Cortex of kidney (tissue), 1 donor: ENCODE results near the gene KAZN.
"Not testable (repeated sequence)": the region's sequence is repeated elsewhere in the genome, so short reads cannot be mapped to it uniquely, and the experiment has no call there.

ENCODE experiments used
- DNase-seq: peaks from one replicate; lab custom pipeline; 2025; lab: John Stamatoyannopoulos, UW

Gene KAZN

GRCh38 chr1:14957375-14958098 is 359.1 kb downstream of the KAZN start:
- no peak for DNase-seq

DNA sequence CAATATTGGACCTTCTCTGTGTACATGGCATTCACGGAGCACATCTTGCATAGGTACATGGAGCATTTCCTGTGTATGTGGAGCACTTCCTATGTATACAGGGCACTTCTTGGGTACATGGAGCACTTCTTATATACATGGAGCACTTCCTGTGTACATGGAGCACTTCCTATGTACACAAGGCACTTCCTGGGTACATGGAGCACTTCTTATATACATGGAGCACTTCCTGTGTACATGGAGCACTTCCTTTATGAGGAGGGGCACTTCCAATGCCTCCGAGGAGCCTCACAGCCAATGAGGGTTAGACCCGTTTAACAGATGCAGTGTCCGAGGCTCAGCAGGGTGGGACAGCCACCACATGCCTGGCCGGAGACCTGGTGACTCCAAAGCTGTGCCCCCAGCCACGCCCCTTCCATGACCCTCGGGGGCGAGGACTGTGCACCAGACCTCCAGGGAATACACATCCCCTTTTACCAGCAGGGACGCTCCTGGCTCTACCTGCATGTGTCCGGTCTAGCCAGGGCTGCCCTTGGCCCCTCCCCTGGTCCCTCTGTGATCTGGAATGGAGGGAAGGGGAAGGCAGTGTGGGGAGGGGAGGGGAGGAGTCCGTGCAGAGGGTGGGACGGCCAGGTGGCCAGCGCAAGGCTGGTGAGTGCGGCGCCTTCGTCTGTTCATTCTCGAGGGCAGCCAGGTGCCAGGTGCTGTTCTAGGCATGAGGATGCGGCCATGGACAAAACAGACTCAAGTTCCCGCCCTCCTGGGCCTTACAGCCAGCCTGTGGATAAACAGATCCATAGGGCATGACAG is 360.0 kb downstream of the KAZN start:
- no peak for DNase-seq

DNA sequence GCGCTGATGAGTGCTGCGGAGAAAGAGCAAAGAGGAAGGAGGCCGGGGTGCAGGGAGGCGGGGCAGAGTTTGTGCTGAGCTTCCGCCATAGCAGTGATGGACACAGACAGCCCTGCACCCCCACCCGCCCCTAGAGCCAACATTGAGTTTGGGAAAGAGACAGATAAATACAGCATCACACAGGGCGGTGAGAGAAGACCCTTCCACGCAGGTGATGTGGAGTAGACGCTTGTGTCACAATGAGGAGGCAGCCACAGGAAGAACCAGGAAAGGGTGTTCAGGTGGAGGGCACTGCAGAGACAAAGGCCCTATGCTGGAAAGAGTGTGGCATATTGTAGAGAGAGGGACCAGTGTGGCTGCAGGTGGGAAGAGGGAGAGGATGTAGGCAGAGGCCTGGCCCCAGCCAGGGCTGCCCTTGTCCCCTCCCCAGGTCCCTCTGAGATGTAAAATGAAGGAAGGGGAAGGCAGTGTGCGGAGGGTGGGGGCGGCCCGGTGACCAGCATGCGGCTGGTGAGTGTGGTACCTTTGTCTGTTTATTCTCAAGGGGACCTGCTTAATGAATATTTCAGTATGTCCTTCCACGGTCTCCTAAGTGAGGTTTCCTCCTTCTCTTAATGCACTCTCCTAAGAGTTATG is 360.7 kb downstream of the KAZN start:
- DNase-seq = no peak

DNA sequence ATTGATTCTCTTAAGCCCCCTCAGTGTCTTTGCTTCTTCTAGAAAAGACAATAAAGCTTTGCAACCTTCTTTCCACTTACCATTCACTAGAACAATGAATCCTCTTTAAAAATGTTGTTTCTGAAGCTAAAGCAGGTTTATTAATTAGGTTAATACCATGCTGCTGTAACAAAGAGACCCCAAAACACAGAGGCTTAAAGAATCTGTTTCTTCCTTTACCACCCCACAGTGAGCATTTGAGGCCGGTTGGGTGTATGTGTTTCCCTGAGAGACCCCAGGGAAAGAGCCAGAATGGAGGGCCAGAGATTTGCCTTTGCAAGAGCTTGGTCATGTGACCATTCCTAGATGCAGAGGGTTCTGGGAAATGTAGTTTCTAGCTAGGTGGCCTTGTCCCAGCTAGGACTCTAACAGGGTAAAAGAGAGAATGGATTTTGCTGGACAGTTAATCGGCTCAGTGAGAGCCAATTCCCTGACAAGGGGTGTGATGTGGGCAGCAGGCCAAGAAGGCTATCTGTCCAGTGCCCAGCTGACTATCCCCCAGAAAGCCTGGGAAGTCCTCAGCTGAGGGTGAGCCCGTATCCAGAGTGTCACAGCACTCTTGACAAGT is 363.3 kb downstream of the KAZN start:
- no peak for DNase-seq

DNA sequence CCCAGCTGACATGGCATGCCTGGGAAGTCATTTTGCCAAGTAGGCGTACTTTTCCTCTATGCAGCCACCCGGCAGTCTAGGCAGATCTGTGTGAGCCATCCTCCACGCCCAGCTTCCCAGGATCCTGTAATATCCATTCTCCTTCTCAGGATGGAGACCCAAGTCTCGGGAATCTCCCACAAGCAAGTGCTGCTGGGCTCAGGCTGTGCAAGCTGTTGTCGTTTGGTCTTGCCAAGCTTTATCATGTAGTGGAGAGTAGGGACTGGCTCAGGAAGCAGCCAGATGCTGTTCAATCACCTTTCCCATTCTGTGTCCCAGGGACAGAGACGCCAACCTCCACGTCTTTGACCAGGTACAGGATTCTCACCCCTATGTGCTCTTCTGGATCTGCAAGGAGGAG is 363.9 kb downstream of the KAZN start:
- DNase-seq = no peak

GRCh38 chr1:14963791-14964710 is 365.6 kb downstream of the KAZN start:
- DNase-seq = not testable (repeated sequence)

DNA sequence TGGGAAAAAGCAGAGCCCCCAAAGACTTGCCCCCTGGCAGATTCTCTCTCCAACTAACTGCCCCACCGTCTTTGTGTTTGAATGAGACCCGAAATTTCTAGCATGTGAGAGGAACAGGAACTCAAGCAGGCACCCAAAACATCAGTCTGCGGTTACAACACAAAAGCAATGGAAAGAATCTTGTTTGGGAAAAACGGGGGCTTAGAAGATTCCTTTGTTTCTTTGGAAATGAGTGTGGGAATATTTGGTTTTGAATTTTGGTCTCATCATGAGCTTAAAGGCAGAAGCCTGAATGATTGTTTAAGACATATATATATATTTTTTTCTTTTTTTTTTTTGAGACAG is 366.2 kb downstream of the KAZN start:
- no peak for DNase-seq

GRCh38 chr1:14968251-14968851 is 369.9 kb downstream of the KAZN start:
- DNase-seq = no peak

DNA sequence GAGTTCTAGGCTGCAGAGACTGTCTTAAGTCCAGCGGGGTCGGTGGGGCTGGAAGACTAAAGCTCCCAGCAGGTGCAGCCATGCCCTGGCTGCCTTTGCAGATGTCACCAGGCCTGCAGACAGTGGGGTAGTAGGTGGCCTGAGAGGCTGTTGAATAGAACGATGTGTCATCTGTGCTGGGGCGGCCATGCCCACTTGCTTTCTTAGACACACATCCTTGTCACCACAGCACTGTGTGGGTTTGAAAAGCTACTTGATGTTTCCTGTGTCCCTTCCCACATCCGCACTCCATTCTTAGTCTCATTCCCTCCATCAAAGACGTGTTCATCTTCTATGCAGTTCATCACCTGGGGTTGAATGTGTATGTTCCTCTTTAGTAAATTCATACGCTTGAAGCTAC is 370.5 kb downstream of the KAZN start:
- DNase-seq = no peak

DNA sequence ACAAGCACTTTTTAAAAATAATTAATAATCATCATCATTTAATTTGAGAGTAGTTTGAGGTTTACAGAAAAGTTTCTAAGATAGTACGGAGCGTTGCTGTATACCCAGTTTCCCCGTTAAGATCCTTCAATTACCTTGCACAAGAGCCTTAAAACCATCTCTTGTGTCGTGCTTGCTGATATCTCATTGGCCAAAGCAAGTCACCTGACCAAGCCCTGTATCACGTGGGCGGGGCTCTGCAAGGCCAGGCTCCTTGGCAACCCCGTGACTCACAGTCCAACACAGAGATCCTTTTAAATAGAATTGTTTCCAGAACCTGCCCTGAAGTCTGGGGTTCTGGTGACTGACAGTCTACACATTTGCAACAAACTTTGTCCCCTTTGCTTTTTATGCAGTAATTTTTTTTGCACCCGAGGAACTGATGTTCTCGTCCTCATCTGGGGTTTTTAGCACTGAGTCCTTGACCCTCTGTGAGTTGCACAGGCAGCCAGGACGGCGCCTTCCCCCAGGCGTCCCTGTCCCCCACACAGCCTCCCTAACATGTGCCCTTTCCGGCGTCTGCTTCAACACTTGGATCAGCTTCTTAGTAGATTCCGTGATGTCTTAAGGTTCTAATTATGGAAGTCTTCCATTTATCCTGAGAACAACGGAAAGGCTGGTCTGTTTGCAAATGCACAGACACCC is 371.8 kb downstream of the KAZN start:
- DNase-seq = no peak

DNA sequence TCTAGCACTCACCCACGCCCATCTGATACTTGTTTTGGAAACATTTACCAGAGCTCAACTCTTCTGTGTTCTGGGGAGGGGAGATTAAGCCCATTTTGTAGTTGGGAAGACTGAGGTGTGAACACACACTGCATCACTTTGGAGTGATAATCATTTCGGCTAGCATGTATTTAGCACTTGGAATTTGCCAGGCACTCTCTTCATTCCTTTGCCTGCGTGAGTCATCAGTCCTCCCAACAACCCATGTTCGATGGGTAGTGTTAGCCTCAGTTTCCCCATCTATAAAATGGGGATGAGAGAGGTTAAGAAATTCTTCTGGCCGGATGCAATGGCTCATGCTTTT is 372.3 kb downstream of the KAZN start:
- no peak for DNase-seq

DNA sequence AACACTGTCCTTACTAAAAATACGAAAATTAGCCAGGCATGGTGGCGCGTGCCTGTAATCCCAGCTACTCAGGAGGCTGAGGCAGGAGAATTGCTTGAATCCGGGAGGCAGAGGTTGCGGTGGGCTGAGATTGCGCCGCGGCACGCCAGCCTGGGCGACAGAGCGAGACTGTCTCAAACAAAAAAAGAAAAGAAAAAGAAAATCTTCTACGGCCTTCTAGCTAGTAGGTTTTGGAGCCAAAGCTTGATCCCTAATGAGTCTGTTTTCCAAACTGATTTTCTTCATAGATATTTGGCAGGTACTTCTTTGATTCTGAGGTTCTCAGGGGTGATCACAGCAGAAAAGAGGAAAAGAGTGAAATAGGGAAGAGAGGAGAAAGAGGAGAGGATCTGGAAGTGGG is 372.7 kb downstream of the KAZN start:
- no peak for DNase-seq

DNA sequence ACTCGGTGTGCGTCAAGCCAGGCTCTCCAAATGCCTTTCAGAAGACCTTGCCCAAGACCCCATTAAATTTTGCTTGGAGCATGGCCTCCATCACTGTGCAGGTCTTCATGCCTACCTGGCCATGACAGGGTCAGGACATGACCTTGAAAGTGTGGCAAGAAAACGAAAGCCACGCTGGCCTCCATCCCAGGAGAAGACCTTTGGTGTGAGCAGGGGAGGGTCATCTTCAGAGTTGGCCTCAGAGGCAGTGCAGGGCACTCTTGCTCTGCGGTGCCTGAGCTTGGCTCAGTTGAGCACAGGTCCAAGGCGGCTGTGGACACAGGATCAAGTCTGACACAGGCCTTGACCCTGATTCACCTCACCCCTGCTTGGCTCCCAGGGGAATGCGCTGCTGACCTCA is 373.6 kb downstream of the KAZN start:
- no peak for DNase-seq

GRCh38 chr1:14973773-14974172 is 375.3 kb downstream of the KAZN start:
- no peak for DNase-seq

GRCh38 chr1:14974361-14974760 is 375.9 kb downstream of the KAZN start:
- no peak for DNase-seq

GRCh38 chr1:14975119-14975518 is 376.6 kb downstream of the KAZN start:
- no peak for DNase-seq

DNA sequence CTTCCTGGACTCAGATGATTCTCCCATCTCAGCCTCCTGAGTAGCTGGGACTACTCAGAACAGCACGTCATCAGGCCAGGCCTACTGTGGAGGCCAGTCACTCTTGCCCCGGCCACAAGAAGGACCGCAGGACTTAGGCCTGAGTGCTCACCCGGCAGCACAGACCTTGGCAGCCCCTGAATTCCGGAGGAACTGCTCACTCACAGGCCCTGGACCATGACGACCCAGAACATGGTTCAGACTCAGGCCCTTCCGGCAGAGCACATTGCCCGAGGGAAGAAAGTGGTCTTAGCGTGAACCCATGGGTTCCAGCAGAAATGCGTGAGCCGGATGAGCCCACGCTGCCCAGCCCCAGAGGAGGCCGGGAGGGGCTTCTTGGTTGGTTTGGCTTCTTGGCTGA is 377.8 kb downstream of the KAZN start:
- DNase-seq = no peak

- no peak for DNase-seq
Observed at GRCh38 chr1:14977338-14977931, 378.9 kb downstream of the KAZN start.

DNA sequence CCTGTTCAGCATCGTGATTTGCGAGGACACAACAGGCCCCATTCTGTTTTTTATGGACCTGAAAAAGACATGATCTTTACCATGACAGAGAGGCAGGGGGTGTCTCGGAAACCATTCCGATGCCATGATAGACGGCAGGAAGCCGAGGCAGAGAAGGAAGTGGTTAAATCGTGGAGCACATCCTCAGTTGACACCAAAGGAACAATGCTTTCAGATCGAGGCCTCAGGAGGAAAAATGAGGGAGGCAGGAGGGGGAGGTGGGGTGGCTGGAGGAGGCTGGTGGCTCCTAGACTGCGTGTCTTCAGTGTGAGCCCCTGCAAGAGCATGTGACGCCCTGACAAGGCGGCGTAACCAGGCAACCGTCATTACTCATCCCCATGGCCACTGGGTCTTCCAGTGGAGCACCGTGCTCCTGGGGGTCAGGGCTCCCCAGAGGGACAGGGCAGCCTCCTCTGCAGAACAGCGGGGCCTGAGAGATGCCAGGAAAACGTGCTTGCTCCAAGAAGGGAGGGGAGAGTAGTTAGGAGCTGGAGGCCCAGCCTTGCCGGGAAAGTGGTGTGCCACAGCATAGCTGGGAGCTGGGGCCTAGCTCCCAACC is 382.2 kb downstream of the KAZN start:
- DNase-seq = no peak

DNA sequence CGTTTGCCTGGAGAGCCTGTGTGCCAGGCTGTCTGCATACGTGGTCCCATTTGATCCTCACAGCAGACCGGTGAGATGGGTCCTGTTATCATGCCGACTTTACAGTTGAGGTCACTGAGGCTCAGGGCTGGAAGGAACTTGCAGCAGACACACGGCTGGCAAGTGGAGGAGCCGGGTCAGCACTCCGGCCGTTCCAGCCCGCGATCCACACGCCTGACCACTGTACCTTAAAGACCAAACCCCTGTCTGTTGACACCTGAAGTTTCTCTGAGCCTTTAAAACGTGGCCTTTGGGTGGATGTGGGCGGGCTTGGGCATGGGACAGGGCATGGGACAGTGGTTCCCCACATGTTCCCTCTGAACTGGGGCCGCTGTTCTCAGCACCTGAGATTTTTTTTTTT is 383.5 kb downstream of the KAZN start:
- DNase-seq = no peak
